Activated CD4-positive, alpha-beta memory T cell treated with anti-CD3 and anti-CD28 coated beads for 36 hours (primary cell): ENCODE results near the gene AFF3. TPM values are rescaled to one million over a fixed set of nuclear protein-coding genes. Genes with fewer than 3 reads are reported as not detected.

ENCODE experiments used
- CTCF ChIA-PET: fragments of 350-600 bp; sonication (Branson Sonifier 250); formaldehyde crosslinking; loops from one replicate; lab custom pipeline; 2021; ENCODE audit warnings: antibody characterized with exemption, inconsistent platforms; lab: Charles Lee
- POLR2A ChIA-PET: fragments of 350-600 bp; sonication (Branson Sonifier 250); formaldehyde crosslinking; loops from one replicate; lab custom pipeline; 2021; ENCODE audit warnings: antibody characterized with exemption; lab: Charles Lee
- DNase-seq: peaks from one replicate; pipeline ENCODE4 v3.0.0-alpha.2; 2020
- H3K27ac Mint-ChIP-seq: one replicate; pipeline ENCODE4 v1.8.0; 2021; ENCODE audit warnings: mixed read lengths
- H3K27me3 Mint-ChIP-seq: one replicate; pipeline ENCODE4 v1.8.0; 2021; ENCODE audit warnings: mixed read lengths
- H3K36me3 Mint-ChIP-seq: one replicate; pipeline ENCODE4 v1.8.0; 2021; ENCODE audit warnings: mixed read lengths
- H3K4me1 Mint-ChIP-seq: one replicate; pipeline ENCODE4 v1.8.0; 2021; ENCODE audit warnings: low read depth, mixed read lengths
- H3K4me3 Mint-ChIP-seq: one replicate; pipeline ENCODE4 v1.8.0; 2021; ENCODE audit warnings: mild to moderate bottlenecking, mixed read lengths
- H3K9me3 Mint-ChIP-seq: one replicate; pipeline ENCODE4 v1.8.0; 2021; ENCODE audit warnings: mixed read lengths
- intact Hi-C: fragments of 100-400 bp; cut with micrococcal nuclease; formaldehyde crosslinking; loops from one replicate; pipeline ENCODE4 v1.15.1; 2023
- total RNA-seq, 2 experiments: library from RNA; stranded (reverse); gene quantifications; one replicate each; pipeline ENCODE4 v1.2.3, GENCODE V29; 2021

The AFF3 gene
- total RNA-seq, 2 experiments from 2014 or later = 0.22 to 0.59 TPM

- no peak for DNase-seq
Measured at GRCh38 chr2:99697811-99698568, 444.4 kb downstream of the AFF3 start.

GRCh38 chr2:99695944-99696253, 446.5 kb downstream of the AFF3 start:
- DNase-seq = no peak
- Mint-ChIP-seq H3K4me1 (no peaks in the 10 kb centered on the region), H3K4me3 (no peak overlapping the region), H3K9me3 (no peaks in the 10 kb centered on the region), H3K27me3 (peaks cover 1% of the 10 kb centered on the region), H3K36me3 (no peaks in the 10 kb centered on the region), H3K27ac (no peak overlapping the region)
- intact Hi-C loops = no loop called here
- CTCF ChIA-PET = interaction anchor here (0.6 to 0.7 kb wide), 2 partner anchors 101 to 137 kb away, joined by 3 to 5 read pairs; no protein-coding TSS in a partner anchor
- POLR2A ChIA-PET = no interaction called here

More at GRCh38 chr2:99697811-99698568, 444.4 kb downstream of the AFF3 start:
- Mint-ChIP-seq H3K27ac (no peak overlapping the region), H3K4me1 (no peaks in the 10 kb centered on the region), H3K36me3 (no peaks in the 10 kb centered on the region), H3K4me3 (no peak overlapping the region), H3K27me3 (peaks cover 2% of the 10 kb centered on the region), H3K9me3 (no peaks in the 10 kb centered on the region)
- intact Hi-C loops = no loop called here
- ChIA-PET POLR2A (no interaction called here), CTCF (interaction anchor here (1.0 kb wide), 1 partner anchor 26 kb away, joined by 3 read pairs; no protein-coding TSS in a partner anchor)

GRCh38 chr2:99695130-99695943, 447.1 kb downstream of the AFF3 start:
- ChIA-PET POLR2A (no interaction called here), CTCF (interaction anchor here (0.7 kb wide), 1 partner anchor 136 kb away, joined by 3 read pairs; no protein-coding TSS in a partner anchor)
- no peak for DNase-seq
- no peaks in the 10 kb centered on the region for H3K36me3 Mint-ChIP-seq
- no peak overlapping the region for H3K4me3 Mint-ChIP-seq
- intact Hi-C loops = no loop called here
- H3K4me1 Mint-ChIP-seq = no peaks in the 10 kb centered on the region
- no peak overlapping the region for H3K27ac Mint-ChIP-seq
- peaks cover 1% of the 10 kb centered on the region for H3K27me3 Mint-ChIP-seq
- H3K9me3 Mint-ChIP-seq = no peaks in the 10 kb centered on the region

- H3K9me3 Mint-ChIP-seq = no peaks in the 10 kb centered on the region
- H3K4me3 Mint-ChIP-seq = no peak overlapping the region
- no peaks in the 10 kb centered on the region for H3K36me3 Mint-ChIP-seq
- intact Hi-C loops = no loop called here
- H3K27ac Mint-ChIP-seq = no peak overlapping the region
- H3K27me3 Mint-ChIP-seq = peaks cover 1% of the 10 kb centered on the region
- ChIA-PET CTCF (no interaction called here), POLR2A (no interaction called here)
- no peak for DNase-seq
- H3K4me1 Mint-ChIP-seq = no peaks in the 10 kb centered on the region
Measured at GRCh38 chr2:99694331-99694730, 448.1 kb downstream of the AFF3 start.

- ChIA-PET POLR2A (no interaction called here), CTCF (no interaction called here)
- Mint-ChIP-seq H3K4me1 (no peaks in the 10 kb centered on the region), H3K27ac (no peak overlapping the region), H3K27me3 (peaks cover 1% of the 10 kb centered on the region), H3K36me3 (no peaks in the 10 kb centered on the region), H3K4me3 (no peak overlapping the region), H3K9me3 (no peaks in the 10 kb centered on the region)
- DNase-seq = no peak
- intact Hi-C loops = no loop called here
Measured at GRCh38 chr2:99692785-99693184, 449.6 kb downstream of the AFF3 start.

- ChIA-PET POLR2A (no interaction called here), CTCF (no interaction called here)
- Mint-ChIP-seq H3K9me3 (no peaks in the 10 kb centered on the region), H3K27me3 (peaks cover 1% of the 10 kb centered on the region), H3K27ac (no peak overlapping the region), H3K4me1 (no peaks in the 10 kb centered on the region), H3K4me3 (no peak overlapping the region), H3K36me3 (no peaks in the 10 kb centered on the region)
- intact Hi-C loops = no loop called here
- DNase-seq = no peak
Measured at GRCh38 chr2:99691926-99692325, 450.5 kb downstream of the AFF3 start.

- Mint-ChIP-seq H3K36me3 (no peaks in the 10 kb centered on the region), H3K27ac (no peak overlapping the region), H3K9me3 (no peaks in the 10 kb centered on the region), H3K27me3 (peaks cover 2% of the 10 kb centered on the region), H3K4me3 (no peak overlapping the region), H3K4me1 (no peaks in the 10 kb centered on the region)
- DNase-seq = no peak
- intact Hi-C loops = no loop called here
- POLR2A ChIA-PET = no interaction called here
- CTCF ChIA-PET = no interaction called here
Measured at GRCh38 chr2:99689145-99689742, 453.1 kb downstream of the AFF3 start.

- no peak for DNase-seq
- intact Hi-C loops = no loop called here
- no peaks in the 10 kb centered on the region for H3K4me1 Mint-ChIP-seq
- ChIA-PET POLR2A (no interaction called here), CTCF (no interaction called here)
- H3K27me3 Mint-ChIP-seq = peaks cover 1% of the 10 kb centered on the region
- no peaks in the 10 kb centered on the region for H3K36me3 Mint-ChIP-seq
- H3K27ac Mint-ChIP-seq = no peak overlapping the region
- no peaks in the 10 kb centered on the region for H3K9me3 Mint-ChIP-seq
- H3K4me3 Mint-ChIP-seq = no peak overlapping the region
Measured at GRCh38 chr2:99688699-99689098, 453.7 kb downstream of the AFF3 start.

- Mint-ChIP-seq H3K9me3 (no peaks in the 10 kb centered on the region), H3K4me1 (no peaks in the 10 kb centered on the region), H3K27me3 (peaks cover 1% of the 10 kb centered on the region), H3K36me3 (no peaks in the 10 kb centered on the region), H3K27ac (no peak overlapping the region), H3K4me3 (no peak overlapping the region)
- intact Hi-C loops = no loop called here
- POLR2A ChIA-PET = no interaction called here
- CTCF ChIA-PET = no interaction called here
- DNase-seq = no peak
Measured at GRCh38 chr2:99682275-99683060, 459.9 kb downstream of the AFF3 start.

- intact Hi-C loops = no loop called here
- no peak overlapping the region for H3K27ac Mint-ChIP-seq
- DNase-seq = no peak
- no peaks in the 10 kb centered on the region for H3K36me3 Mint-ChIP-seq
- H3K9me3 Mint-ChIP-seq = no peaks in the 10 kb centered on the region
- ChIA-PET POLR2A (no interaction called here), CTCF (no interaction called here)
- H3K4me3 Mint-ChIP-seq = no peak overlapping the region
- H3K27me3 Mint-ChIP-seq = peaks cover 1% of the 10 kb centered on the region
- H3K4me1 Mint-ChIP-seq = no peaks in the 10 kb centered on the region
Measured at GRCh38 chr2:99680946-99681345, 461.4 kb downstream of the AFF3 start.

- no peak overlapping the region for H3K4me3 Mint-ChIP-seq
- intact Hi-C loops = no loop called here
- DNase-seq = no peak
- H3K9me3 Mint-ChIP-seq = no peaks in the 10 kb centered on the region
- CTCF ChIA-PET = no interaction called here
- peaks cover 1% of the 10 kb centered on the region for H3K27me3 Mint-ChIP-seq
- no peaks in the 10 kb centered on the region for H3K36me3 Mint-ChIP-seq
- H3K4me1 Mint-ChIP-seq = no peaks in the 10 kb centered on the region
- POLR2A ChIA-PET = no interaction called here
- H3K27ac Mint-ChIP-seq = no peak overlapping the region
Measured at GRCh38 chr2:99679518-99679917, 462.9 kb downstream of the AFF3 start.

- no peaks in the 10 kb centered on the region for H3K36me3 Mint-ChIP-seq
- DNase-seq = no peak
- no peaks in the 10 kb centered on the region for H3K4me1 Mint-ChIP-seq
- POLR2A ChIA-PET = no interaction called here
- H3K4me3 Mint-ChIP-seq = no peak overlapping the region
- H3K27ac Mint-ChIP-seq = no peak overlapping the region
- CTCF ChIA-PET = no interaction called here
- H3K9me3 Mint-ChIP-seq = no peaks in the 10 kb centered on the region
- no peaks in the 10 kb centered on the region for H3K27me3 Mint-ChIP-seq
- intact Hi-C loops = no loop called here
Measured at GRCh38 chr2:99678625-99679024, 463.8 kb downstream of the AFF3 start.
